GM12878 (cell line): ENCODE measurements around the gene C14orf119. TPM values are rescaled to one million over a fixed set of nuclear protein-coding genes. Genes with fewer than 3 reads are reported as not detected.

Experiments
- ATAC-seq: fragments of 200-7000 bp; cut with Tn5 transposase; 3 replicates; pipeline ENCODE4 v1.9.1; 2020; ENCODE audit warnings: mild to moderate bottlenecking, moderate library complexity
- BruUV-seq: library from RNA; stranded (reverse); fragments of 400-500 nt; replicated peaks from 2 replicates; lab custom pipeline; 2021; lab: Mats Ljungman, UMichigan
- CTCF ChIA-PET: fragments of 300-600 bp; sonication (Branson Sonifier 250); formaldehyde crosslinking; extraction: SDS; loops from one replicate; lab custom pipeline; 2021; ENCODE audit warnings: inconsistent platforms; lab: Yijun Ruan, JAX
- POLR2A ChIA-PET: fragments of 350-600 bp; formaldehyde crosslinking; extraction: SDS; loops from one replicate; lab custom pipeline; 2021; ENCODE audit warnings: inconsistent platforms; lab: Charles Lee
- RAD21 ChIA-PET: fragments of 300-600 bp; sonication (Branson Sonifier 250); formaldehyde crosslinking; loops from one replicate; lab custom pipeline; 2023; ENCODE audit warnings: antibody characterized with exemption; ENCODE audit not compliant: unreplicated experiment; lab: Charles Lee
- SMC1A ChIA-PET: fragments of 300-600 bp; sonication (Branson Sonifier 250); formaldehyde crosslinking; loops from one replicate; lab custom pipeline; 2023; ENCODE audit not compliant: unreplicated experiment, uncharacterized antibody; lab: Charles Lee
- DNase-seq: peaks from one replicate; pipeline ENCODE4 v3.0.0-alpha.2; 2011; ENCODE audit warnings: low read depth, low spot score
- FAIRE-seq: peaks from 3 replicates; lab custom pipeline; 2011; peaks lifted over from hg19 to GRCh38; lab: Jason Lieb, UNC
- H2AFZ ChIP-seq: 2 replicates; pipeline ENCODE4 v1.6.0; 2011; ENCODE audit warnings: low read depth, low read length, control low read depth; ENCODE audit not compliant: control insufficient read depth
- H3K27ac ChIP-seq: 2 replicates; pipeline ENCODE4 v1.5.1; 2011; ENCODE audit warnings: control low read depth; ENCODE audit not compliant: control insufficient read depth, insufficient read depth
- H3K27me3 ChIP-seq, 2 experiments: replicated peaks in 1 of 2; 2 replicates each; pipeline versions ENCODE4 v1.6.0 to v1.6.1; 2011; ENCODE audit warnings: low read length in 1 of 2; ENCODE audit not compliant: control insufficient read depth in 2 of 2, insufficient read depth in 2 of 2
- H3K36me3 ChIP-seq, 2 experiments: 2 replicates each; pipeline ENCODE4 v1.5.1; 2011; ENCODE audit warnings: low read length in 1 of 2; ENCODE audit not compliant: control insufficient read depth in 2 of 2, insufficient read depth in 2 of 2
- H3K4me1 ChIP-seq: 2 replicates; pipeline ENCODE4 v1.6.1; 2011; ENCODE audit warnings: mild to moderate bottlenecking, low read length, moderate library complexity, mixed read lengths; ENCODE audit not compliant: control insufficient read depth, insufficient read depth
- H3K4me2 ChIP-seq: 2 replicates; pipeline ENCODE4 v1.6.0; 2011; ENCODE audit warnings: control low read depth; ENCODE audit not compliant: control insufficient read depth, insufficient read depth
- H3K4me3 ChIP-seq: fragments of 200-600 bp; sonication (generic); 2 replicates; pipeline ENCODE4 v1.5.1; 2016
- H3K79me2 ChIP-seq: 2 replicates; pipeline ENCODE4 v1.6.0; 2011; ENCODE audit warnings: low read length; ENCODE audit not compliant: control insufficient read depth, insufficient read depth
- H3K9ac ChIP-seq: 2 replicates; pipeline ENCODE4 v1.8.0; 2011; ENCODE audit warnings: low read length, control low read depth, mixed read lengths; ENCODE audit not compliant: control insufficient read depth, insufficient read depth
- H3K9me3 ChIP-seq: replicated peaks from 3 replicates; pipeline ENCODE4 v1.5.1; 2011; ENCODE audit warnings: mild to moderate bottlenecking, low read length; ENCODE audit not compliant: control insufficient read depth, insufficient read depth
- H4K20me1 ChIP-seq: 2 replicates; pipeline ENCODE4 v1.6.0; 2011; ENCODE audit not compliant: control insufficient read depth, insufficient read depth
- E4F1 ChIP-seq: fragments of 450-650 bp; IDR thresholded peaks from 2 replicates; pipeline ENCODE4 v1.6.1; 2018; ENCODE audit warnings: borderline replicate concordance, mild to moderate bottlenecking; ENCODE audit not compliant: partially characterized antibody
- IKZF2 ChIP-seq, 2 experiments: fragments of 450-650 bp; IDR thresholded peaks; 2 replicates each; pipeline ENCODE4 v1.6.1; 2017; ENCODE audit warnings: mild to moderate bottlenecking in 2 of 2, moderate library complexity in 2 of 2
- NR2F1 ChIP-seq: fragments of 450-650 bp; conservative IDR thresholded peaks from 2 replicates; pipeline ENCODE4 v1.6.1; 2017; ENCODE audit warnings: mild to moderate bottlenecking
- WRNIP1 ChIP-seq: IDR thresholded peaks from 2 replicates; pipeline ENCODE4 v1.6.1; 2011; ENCODE audit warnings: low read depth, low read length, improper control_type of control experiment, borderline replicate concordance
- WGBS: methylation state at CpG from one replicate; pipeline ENCODE4 v1.1.6; 2016; ENCODE audit warnings: low lambda C conversion rate; ENCODE audit not compliant: insufficient replicate concordance, insufficient coverage; ENCODE audit errors: missing lambda C conversion rate; 5-methylcytosine and 5-hydroxymethylcytosine counted together
- in situ Hi-C: fragments of 300-500 bp; cut with MboI; formaldehyde crosslinking; loops from 9 replicates; pipeline ENCODE4 v1.14.3; 2018; ENCODE audit warnings: mixed read lengths
- intact Hi-C: fragments of 100-400 bp; cut with micrococcal nuclease; formaldehyde crosslinking; loops from one replicate; pipeline ENCODE4 v1.14.2; 2022; ENCODE audit not compliant: unreplicated experiment
- polyA plus RNA-seq, 11 experiments: library from polyadenylated mRNA; depleted of rRNA in 4 of 11; unstranded in 6 of 11; stranded (reverse) in 5 of 11; fragments of >200 nt; fragmentation: Nextera tagmentation in 4 of 11; fragmentation: Illumina TruSeq in 1 of 11; extraction: Ambion mirVana in 4 of 11; extraction: Trizol in 1 of 11; gene quantifications; 1 replicate in 1 of 11; 2 replicates in 10 of 11; pipeline versions ENCODE4 v1.2.1 to v1.2.3, GENCODE V29; 2011 to 2016; ENCODE audit warnings: inconsistent platforms in 2 of 11, missing spikeins in 2 of 11, low read depth in 1 of 11
- total RNA-seq, 4 experiments: library from RNA; depleted of rRNA in 3 of 4; stranded (reverse); fragments of >200 nt in 3 of 4; fragmentation: Illumina TruSeq in 1 of 4; extraction: Trizol in 1 of 4; gene quantifications; 2 replicates each; pipeline versions ENCODE4 v1.2.1 to v1.2.3, GENCODE V29; 2013 to 2021
- TF ChIP-seq, protein P1 (sequence below): IDR thresholded peaks from 2 replicates; pipeline ENCODE4 v1.6.1; 2012; ENCODE audit warnings: mild to moderate bottlenecking, low read depth, low read length
- TF ChIP-seq, protein P2 (sequence below): fragments of 450-650 bp; IDR thresholded peaks from 2 replicates; pipeline ENCODE4 v1.6.1; 2016; ENCODE audit warnings: mild to moderate bottlenecking

The C14orf119 gene
- total and polyA plus RNA-seq, 10 of the 15 experiments (the other 5 are each of a cell fraction or from before 2014, with no cell fraction given): 32.3 to 228 (median 57.6) TPM

DNA sequence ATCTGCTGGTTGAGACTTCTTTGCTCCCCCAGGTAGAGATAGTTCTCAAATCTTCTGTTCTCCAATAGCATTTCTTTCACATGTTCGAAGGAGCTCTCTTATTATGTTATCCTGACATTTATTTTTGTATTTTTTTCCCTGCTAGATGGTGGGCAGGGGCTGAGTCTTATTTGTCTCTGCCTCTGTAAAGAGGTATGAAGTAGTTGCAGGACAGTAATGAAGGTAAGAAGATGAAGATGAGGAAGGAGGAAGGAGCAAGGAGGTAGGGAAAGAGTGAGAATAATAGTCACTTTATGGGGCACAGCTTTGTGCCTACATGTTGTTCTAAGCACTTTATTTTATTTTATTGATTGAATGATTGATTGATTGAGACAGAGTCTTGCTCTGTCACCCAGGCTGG is 14.5 kb downstream of the C14orf119 start (continued):
- TF ChIP-seq, protein P1, sequence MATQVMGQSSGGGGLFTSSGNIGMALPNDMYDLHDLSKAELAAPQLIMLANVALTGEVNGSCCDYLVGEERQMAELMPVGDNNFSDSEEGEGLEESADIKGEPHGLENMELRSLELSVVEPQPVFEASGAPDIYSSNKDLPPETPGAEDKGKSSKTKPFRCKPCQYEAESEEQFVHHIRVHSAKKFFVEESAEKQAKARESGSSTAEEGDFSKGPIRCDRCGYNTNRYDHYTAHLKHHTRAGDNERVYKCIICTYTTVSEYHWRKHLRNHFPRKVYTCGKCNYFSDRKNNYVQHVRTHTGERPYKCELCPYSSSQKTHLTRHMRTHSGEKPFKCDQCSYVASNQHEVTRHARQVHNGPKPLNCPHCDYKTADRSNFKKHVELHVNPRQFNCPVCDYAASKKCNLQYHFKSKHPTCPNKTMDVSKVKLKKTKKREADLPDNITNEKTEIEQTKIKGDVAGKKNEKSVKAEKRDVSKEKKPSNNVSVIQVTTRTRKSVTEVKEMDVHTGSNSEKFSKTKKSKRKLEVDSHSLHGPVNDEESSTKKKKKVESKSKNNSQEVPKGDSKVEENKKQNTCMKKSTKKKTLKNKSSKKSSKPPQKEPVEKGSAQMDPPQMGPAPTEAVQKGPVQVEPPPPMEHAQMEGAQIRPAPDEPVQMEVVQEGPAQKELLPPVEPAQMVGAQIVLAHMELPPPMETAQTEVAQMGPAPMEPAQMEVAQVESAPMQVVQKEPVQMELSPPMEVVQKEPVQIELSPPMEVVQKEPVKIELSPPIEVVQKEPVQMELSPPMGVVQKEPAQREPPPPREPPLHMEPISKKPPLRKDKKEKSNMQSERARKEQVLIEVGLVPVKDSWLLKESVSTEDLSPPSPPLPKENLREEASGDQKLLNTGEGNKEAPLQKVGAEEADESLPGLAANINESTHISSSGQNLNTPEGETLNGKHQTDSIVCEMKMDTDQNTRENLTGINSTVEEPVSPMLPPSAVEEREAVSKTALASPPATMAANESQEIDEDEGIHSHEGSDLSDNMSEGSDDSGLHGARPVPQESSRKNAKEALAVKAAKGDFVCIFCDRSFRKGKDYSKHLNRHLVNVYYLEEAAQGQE: no peak
- TF ChIP-seq NR2F1: no peak
- TF ChIP-seq, all 136 proteins: peak for 0

DNA sequence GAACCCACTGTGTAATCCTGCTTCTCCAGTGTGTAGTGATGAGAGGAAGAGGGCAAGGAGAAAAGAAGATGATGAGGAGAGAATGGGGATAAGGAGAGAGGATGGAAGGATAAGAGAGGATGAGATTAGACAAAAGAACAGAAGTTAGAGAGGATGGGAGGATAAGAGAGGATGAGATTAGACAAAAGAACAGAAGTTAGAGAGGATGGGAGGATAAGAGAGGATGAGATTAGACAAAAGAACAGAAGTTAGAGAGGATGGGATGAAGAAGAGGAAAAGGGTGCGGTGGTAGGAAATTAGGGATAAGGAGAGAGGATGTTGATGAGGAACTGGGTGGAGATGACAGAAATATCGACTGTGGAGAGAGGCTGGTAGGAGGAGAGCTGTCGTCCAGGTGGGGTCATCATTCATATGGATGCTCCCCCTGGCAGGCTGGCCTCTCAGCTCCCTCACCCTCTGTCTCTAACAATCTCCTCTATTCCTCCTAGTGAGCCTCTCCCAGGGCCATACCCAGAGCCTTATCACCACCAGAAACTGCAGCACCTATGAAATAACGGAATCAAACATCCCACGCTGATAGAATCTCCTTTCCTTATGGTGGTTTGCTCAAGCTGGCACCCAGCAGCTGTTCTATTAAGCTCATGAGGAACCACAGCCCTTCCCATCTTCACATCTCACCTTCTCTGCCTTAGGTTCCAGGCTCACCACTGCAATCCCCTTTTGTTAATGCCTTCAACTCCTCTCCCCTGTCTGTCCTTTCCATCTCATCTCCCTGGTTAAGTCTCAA is 15.5 kb downstream of the C14orf119 start:
- Histone ChIP-seq H3K27me3 (peaks cover 0 to 7% of the 10 kb centered on the region in 2 experiments; a peak in 3 of 4 replicates), H3K36me3 (no peaks in the 10 kb centered on the region), H3K9me3 (no peaks in the 10 kb centered on the region), H4K20me1 (no peaks in the 10 kb centered on the region; the same call in 1 of the 2 replicates), H3K4me2 (no peak overlapping the region), H3K27ac (no peak overlapping the region), H2AFZ (no peak overlapping the region), H3K4me3 (no peak overlapping the region), H3K79me2 (no peaks in the 10 kb centered on the region), H3K9ac (no peak overlapping the region), H3K4me1 (no peaks in the 10 kb centered on the region)
- POLR2A ChIA-PET: no interaction called here
- SMC1A ChIA-PET: interaction anchor here (1.3 kb wide), 1 partner anchor 42 kb away, joined by 5 read pairs; no protein-coding TSS in a partner anchor
- ATAC-seq (no peak), FAIRE-seq (no peak), DNase-seq (no peak)
- TF ChIP-seq E4F1 (peak; percentile 5), WRNIP1 (no peak), IKZF2 (IDR thresholded peaks at IDR 0.05) (no peak)
- TF ChIP-seq, protein P2, sequence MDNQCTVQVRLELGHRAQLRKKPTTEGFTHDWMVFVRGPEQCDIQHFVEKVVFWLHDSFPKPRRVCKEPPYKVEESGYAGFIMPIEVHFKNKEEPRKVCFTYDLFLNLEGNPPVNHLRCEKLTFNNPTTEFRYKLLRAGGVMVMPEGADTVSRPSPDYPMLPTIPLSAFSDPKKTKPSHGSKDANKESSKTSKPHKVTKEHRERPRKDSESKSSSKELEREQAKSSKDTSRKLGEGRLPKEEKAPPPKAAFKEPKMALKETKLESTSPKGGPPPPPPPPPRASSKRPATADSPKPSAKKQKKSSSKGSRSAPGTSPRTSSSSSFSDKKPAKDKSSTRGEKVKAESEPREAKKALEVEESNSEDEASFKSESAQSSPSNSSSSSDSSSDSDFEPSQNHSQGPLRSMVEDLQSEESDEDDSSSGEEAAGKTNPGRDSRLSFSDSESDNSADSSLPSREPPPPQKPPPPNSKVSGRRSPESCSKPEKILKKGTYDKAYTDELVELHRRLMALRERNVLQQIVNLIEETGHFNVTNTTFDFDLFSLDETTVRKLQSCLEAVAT: no peak
- intact Hi-C loops: no loop called here
- BruUV-seq: no TSS peak
- 12% methylated on average over 5 of the region's 5 CpGs for WGBS
- CTCF ChIA-PET: interaction anchor here (0.7 to 5.4 kb wide), 6 partner anchors 9 to 42 kb away, joined by 3 to 45 read pairs (median 5); partner anchors contain the start of gene CEBPE
- in situ Hi-C loops: no loop called here
- RAD21 ChIA-PET: no interaction called here
